Kidney glomerular epithelial cell (primary cell): Measurements from ENCODE around the gene CHST11.

ENCODE experiments used
- DNase-seq: peaks from one replicate; lab custom pipeline; 2025; lab: John Stamatoyannopoulos, UW

CHST11 gene

DNA sequence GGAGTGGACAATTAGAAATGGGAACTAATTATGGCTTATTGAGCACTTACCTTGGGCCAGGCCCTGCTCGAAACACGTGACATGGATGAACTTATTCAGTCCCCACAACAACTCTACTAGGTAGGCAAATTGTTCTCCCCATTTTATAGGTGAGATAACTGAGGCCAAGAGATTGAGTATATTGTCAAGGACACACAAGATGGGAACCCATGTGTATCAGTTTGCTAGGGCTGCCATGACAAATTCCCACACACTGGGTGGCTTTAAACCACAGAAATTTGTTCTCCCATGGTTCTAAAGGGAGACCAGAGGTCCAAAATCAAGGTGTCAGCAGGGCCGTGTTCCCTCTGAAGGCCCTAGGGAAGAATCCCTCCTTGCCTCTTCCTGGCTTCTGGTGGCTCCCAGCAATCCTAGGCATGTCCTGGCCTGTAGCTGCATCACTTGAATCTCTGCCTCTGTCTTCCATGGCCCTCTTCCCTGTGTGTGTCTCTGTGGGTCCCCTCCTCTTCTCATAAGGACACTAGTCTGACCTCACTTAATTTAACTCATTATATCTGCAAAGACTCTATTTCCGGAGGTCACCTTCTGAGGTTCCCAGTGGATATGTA, 128.8 kb downstream of the CHST11 start:
- no peak for DNase-seq

GRCh38 chr12:104586351-104586919, 129.7 kb downstream of the CHST11 start:
- DNase-seq: peak; percentile 31

- DNase-seq: peak; percentile 36
These were observed 131.5 kb downstream of the CHST11 start for GRCh38 chr12:104588047-104588920.

DNA sequence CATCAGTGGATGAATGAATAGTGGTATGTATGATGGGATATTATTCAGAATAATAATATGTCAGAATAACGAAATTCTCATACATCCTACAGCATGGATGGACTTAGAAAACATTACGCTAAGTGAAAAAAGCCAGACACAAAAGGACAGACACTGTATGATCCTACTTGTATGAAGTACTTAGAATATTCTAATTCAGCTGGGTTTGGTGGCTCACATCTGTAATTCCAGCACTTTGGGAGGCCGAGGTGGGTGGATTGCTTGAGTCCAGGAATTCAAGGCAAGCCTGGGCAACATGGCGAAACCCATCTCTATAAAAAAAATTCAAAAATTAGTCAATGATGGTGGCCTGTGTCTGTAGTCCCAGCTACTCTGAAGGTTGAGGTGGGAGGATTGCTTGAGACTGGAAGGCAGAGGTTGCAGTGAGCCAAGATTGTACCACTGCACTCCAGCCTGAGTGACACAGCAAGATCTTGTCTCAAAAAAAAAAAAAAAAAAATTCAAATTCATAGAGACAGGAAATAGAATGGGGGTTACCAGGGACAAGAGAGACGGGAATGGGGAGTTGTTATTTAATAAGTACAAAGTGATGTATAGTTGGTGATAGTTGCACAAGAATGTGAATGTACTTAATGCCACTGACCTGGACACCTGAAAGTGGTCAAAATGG, 132.3 kb downstream of the CHST11 start:
- no peak for DNase-seq

DNA sequence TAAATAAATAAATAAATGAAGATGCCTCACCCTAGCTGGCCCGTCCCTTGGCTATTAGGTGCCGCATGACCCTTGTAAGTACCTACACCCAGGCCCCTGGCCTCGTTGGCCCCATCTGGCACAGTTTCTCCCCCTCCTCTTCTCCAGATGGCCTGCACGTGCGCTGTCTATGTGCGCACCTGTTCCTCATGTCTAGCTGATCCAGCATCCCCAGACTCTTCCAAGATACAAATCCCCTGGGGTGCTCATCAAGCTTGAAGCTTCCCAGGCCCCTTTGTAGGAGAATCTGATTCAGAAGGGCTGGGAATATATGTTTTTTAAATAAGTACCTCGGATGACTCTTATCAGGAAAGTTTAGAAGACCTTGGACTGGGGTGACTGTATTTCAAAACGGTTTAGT, 133.3 kb downstream of the CHST11 start:
- no peak for DNase-seq

DNA sequence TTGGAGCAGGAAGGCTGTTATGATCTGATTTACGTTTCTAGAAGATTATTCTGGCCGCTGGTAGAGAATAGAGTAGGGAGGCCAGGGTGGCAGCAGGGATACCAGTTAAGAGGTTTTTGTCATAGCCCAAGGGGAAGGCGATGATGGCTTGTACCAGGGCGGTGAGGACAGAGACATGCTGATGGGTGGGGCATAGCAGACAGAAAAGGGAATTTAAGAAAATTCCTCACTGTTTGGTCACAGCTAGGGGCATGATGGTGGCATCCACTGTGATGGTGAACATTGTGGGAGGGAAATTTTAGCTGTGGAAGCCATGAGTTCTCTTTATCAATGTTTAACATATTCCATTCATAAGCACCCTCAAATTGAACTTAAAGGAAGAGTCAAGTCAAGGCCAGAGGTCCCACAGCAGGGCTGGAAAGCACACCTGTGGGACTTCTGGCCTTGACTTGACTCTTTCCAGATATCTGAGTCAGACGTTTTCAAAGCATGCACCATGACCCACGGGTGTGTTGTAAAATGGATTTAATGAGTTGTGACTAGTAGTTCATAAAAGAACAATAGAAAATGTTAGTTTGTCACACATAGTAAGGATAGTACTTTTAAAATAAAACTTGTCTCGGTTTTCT, 134.6 kb downstream of the CHST11 start:
- DNase-seq: peak; percentile 46

DNA sequence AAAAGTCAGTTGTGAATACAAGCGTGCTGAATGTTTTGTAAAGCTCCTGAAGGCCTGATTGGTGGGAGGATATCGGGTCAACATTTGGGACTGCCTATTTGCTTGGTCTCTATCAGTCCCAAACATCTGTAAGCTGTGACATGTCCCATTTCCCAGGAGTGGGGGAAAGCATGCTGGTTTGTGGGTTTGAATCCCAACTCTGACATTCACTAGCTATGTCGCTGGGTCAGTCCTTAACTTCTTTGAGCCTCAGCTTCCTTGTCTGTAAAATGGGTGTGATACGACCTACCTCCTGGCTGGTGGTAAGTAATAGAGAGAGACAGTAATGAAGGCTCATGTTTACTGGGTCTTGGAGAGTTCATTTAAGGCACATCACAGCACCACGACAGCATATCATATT, 136.7 kb downstream of the CHST11 start:
- DNase-seq: no peak

DNA sequence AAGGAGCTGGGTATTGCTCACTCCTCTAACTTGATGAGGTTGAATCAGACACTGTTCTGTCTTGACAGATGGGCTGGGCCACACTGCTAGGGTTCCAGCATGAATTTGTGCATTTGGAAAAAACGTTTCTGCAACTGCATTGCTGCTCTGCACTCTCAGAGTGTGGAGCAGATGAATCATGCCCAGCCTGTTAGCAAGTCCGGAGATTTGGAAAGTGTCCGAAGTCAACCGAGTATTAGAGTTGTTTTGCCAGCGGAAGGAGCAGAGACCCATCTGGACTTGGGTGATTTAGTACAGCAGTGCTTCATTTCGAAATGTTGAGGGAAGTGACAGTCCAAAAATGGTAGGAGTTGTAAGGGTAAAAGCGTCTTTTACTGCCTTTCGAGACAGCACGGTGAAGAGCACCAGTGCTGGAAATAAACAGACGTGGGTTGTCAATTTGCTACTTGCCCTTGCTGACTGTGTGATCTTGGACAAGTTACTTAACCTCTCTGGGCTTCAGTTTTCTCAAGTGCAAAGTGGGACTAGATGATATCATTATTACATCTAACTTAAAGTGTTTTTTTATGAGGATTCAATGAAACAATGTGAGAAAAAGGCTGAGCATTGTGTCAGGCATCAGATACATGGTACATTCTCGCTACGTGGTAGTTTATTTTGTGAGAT, 139.5 kb downstream of the CHST11 start:
- no peak for DNase-seq

GRCh38 chr12:104596898-104597843, 140.4 kb downstream of the CHST11 start:
- DNase-seq: no peak

GRCh38 chr12:104598342-104599271, 141.9 kb downstream of the CHST11 start:
- no peak for DNase-seq

- no peak for DNase-seq
These were observed 142.7 kb downstream of the CHST11 start for GRCh38 chr12:104599272-104600035.

- no peak for DNase-seq
These were observed 143.4 kb downstream of the CHST11 start for GRCh38 chr12:104600036-104600712.

- no peak for DNase-seq
These were observed 144.3 kb downstream of the CHST11 start for GRCh38 chr12:104600790-104601739.

DNA sequence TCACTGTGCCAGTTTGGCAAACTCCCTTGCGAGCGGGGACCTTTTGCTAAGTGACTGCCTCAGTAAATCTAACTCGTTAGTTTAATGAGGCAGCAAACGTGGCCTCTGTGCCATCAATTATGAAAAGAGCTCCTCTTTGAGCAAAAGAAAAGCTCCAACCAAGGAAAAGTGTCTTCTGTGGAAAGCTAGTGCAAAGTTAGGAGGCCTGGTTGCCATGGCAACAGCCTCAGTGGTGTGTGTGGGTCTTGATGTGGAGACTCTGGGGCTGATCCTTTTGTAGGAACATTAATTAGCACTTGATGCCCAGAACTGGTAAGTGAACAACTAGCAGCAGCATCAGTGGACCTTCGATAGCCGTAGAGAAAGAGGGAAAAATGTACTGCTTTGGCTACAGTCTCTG, 145.7 kb downstream of the CHST11 start:
- no peak for DNase-seq

- no peak for DNase-seq
These were observed 146.1 kb downstream of the CHST11 start for GRCh38 chr12:104602896-104603295.

GRCh38 chr12:104603545-104603973, 146.8 kb downstream of the CHST11 start:
- peak; percentile 92 for DNase-seq
